ENCODE results near the gene CFAP410.

The CFAP410 gene

DNA sequence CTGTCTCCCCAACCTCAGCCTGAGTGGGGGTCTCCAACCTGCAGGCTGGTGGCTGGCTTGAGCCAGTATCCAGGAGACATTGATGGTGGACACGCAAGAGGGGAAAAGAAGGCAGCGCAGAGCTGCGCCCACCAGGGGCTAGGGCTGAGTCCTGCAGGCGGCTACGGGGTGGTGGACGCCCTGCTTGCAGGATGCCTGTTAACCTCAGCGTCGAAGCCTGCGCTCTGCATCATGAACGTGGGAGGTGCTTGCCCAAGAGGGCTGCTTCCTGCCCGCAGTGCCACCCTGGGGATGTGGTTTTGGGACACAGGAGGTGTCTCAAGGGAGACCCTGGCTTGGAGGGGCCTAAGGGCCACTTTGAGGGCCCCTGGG is 11.6 kb downstream of the CFAP410 start:
- in situ Hi-C loops (cut with MboI; ENCODE audit: low pct_unique_long_range_greater_than_20kb, low sequenced_read_pairs, unreplicated experiment): loop anchor here (25.0 kb wide), 1 partner anchor 460 kb away; no protein-coding TSS in a partner anchor
- DNase-seq (ENCODE audit: low spot score): no peak
- TF ChIP-seq, protein P1, sequence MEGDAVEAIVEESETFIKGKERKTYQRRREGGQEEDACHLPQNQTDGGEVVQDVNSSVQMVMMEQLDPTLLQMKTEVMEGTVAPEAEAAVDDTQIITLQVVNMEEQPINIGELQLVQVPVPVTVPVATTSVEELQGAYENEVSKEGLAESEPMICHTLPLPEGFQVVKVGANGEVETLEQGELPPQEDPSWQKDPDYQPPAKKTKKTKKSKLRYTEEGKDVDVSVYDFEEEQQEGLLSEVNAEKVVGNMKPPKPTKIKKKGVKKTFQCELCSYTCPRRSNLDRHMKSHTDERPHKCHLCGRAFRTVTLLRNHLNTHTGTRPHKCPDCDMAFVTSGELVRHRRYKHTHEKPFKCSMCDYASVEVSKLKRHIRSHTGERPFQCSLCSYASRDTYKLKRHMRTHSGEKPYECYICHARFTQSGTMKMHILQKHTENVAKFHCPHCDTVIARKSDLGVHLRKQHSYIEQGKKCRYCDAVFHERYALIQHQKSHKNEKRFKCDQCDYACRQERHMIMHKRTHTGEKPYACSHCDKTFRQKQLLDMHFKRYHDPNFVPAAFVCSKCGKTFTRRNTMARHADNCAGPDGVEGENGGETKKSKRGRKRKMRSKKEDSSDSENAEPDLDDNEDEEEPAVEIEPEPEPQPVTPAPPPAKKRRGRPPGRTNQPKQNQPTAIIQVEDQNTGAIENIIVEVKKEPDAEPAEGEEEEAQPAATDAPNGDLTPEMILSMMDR (IDR thresholded peaks at IDR 0.05; ENCODE audit: extremely low read depth, insufficient read depth, missing control alignments): no peak

- TF ChIP-seq, protein P1 (IDR thresholded peaks at IDR 0.05; ENCODE audit: extremely low read depth, insufficient read depth, missing control alignments): no peak
- in situ Hi-C loops (cut with MboI; ENCODE audit: low pct_unique_long_range_greater_than_20kb, low sequenced_read_pairs, unreplicated experiment): loop anchor here (25.0 kb wide), 1 partner anchor 460 kb away; no protein-coding TSS in a partner anchor
Observed at GRCh38 chr21:44326716-44327602, 12.2 kb downstream of the CFAP410 start.

GRCh38 chr21:44326272-44326647 is 12.9 kb downstream of the CFAP410 start:
- TF ChIP-seq, protein P1 (IDR thresholded peaks at IDR 0.05; ENCODE audit: extremely low read depth, insufficient read depth, missing control alignments): no peak
- no peak for DNase-seq (ENCODE audit: low spot score)
- in situ Hi-C loops (cut with MboI; ENCODE audit: low pct_unique_long_range_greater_than_20kb, low sequenced_read_pairs, unreplicated experiment): loop anchor here (25.0 kb wide), 1 partner anchor 461 kb away; no protein-coding TSS in a partner anchor

More at GRCh38 chr21:44326716-44327602, 12.2 kb downstream of the CFAP410 start:
- DNase-seq (ENCODE audit: low spot score): no peak

DNA sequence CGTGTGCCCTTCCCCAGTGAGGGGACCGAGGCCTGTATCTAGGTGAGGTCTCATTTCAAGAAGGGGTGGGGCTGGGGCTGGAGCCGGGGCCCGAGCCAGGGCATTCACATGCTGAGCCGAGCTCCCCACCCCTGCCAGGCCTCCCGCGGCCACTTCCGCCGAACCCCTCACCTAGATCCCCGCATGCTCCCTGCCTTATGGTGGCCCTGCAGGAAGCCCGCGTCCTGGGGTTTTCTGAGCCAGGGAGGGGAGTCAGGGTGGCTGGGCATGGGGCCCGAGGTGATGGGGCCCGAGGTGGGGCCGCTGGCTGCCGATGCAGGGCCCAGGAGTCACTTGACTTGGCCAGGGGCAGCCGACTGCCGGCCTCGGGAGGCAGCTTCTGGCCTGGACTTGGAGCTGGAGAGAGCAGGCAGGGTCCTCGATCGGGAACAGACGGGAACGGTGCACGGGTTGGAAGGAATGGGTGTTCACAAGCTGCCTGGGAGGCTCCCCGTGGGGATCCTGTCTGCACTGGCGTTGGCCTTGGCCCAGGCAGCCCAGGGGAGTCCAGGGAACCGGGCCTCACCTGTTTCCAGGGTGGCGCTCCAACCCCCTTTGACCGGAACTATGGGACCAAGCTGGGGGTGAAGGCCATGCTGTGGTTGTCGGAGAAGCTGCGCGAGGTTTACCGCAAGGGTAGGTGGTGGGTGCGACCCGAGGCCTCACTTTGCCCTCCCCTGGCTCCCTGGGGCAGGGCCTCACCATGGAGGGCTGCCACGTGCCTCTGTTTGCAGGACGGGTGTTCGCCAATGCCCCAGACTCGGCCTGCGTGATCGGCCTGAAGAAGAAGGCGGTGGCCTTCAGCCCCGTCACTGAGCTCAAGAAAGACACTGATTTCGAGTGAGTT is 13.6 kb downstream of the CFAP410 start:
- TF ChIP-seq, protein P1 (IDR thresholded peaks at IDR 0.05; ENCODE audit: extremely low read depth, insufficient read depth, missing control alignments): no peak
- in situ Hi-C loops (cut with MboI; ENCODE audit: low pct_unique_long_range_greater_than_20kb, low sequenced_read_pairs, unreplicated experiment): loop anchor here (25.0 kb wide), 1 partner anchor 462 kb away; no protein-coding TSS in a partner anchor
- no peak for DNase-seq (ENCODE audit: low spot score)

GRCh38 chr21:44324854-44325107 is 14.4 kb downstream of the CFAP410 start:
- in situ Hi-C loops (cut with MboI; ENCODE audit: low pct_unique_long_range_greater_than_20kb, low sequenced_read_pairs, unreplicated experiment): loop anchor here (25.0 kb wide), 1 partner anchor 463 kb away; no protein-coding TSS in a partner anchor
- TF ChIP-seq, protein P1 (IDR thresholded peaks at IDR 0.05; ENCODE audit: extremely low read depth, insufficient read depth, missing control alignments): no peak
- DNase-seq (ENCODE audit: low spot score): no peak

DNA sequence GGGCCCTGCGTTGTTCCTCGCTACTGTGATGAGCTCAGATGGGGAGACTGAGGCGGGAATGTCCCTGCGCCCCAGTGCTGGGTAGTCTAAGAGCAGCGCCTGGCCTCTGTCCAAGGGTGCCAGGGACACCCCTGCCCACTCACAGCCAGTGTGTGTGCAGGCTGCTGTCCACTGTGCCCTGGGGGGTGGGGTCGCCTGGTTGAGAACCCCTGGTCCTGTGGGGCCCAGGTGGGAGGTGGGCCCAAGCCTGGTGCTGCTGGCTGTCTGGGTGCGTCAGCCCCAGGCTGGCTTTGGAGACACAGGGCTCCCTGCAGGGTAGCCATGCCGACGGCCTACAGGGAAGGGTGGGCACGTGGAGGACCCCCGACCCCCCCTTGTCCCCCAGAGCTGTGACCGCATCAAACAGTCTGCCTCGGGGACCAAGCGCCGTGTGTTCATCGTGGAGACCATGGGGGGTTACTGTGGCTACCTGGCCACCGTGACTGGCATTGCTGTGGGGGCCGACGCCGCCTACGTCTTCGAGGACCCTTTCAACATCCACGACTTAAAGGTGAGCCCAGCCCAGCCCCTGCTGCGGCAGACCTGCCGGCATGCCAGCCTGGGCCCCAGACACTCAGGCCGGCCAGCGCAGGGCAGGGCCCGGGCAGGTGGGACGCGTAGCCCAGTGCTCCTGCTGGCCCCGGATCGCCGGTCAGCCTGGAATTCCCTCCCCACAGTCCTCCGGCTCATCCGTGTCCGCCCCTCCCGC is 14.9 kb downstream of the CFAP410 start:
- TF ChIP-seq, protein P1 (IDR thresholded peaks at IDR 0.05; ENCODE audit: extremely low read depth, insufficient read depth, missing control alignments): no peak
- DNase-seq (ENCODE audit: low spot score): no peak
- in situ Hi-C loops (cut with MboI; ENCODE audit: low pct_unique_long_range_greater_than_20kb, low sequenced_read_pairs, unreplicated experiment): no loop called here

Data from GM13977 (cell line).